ENCODE results near the gene NAA10. TPM values are rescaled to one million over a fixed set of nuclear protein-coding genes. Genes with fewer than 3 reads are reported as not detected.
A peak's percentile ranks its signal among the peaks of the same experiment; 100 is the strongest.

Gene NAA10
- total RNA-seq, 3 donors from 2014 or later: 57.7 to 81.0 (median 79.2) TPM

- no peaks in the 10 kb centered on the region for H3K36me3 ChIP-seq
- DNase-seq (ENCODE audit: low spot score in 2 of 2): no peak
- TF ChIP-seq, protein P1, sequence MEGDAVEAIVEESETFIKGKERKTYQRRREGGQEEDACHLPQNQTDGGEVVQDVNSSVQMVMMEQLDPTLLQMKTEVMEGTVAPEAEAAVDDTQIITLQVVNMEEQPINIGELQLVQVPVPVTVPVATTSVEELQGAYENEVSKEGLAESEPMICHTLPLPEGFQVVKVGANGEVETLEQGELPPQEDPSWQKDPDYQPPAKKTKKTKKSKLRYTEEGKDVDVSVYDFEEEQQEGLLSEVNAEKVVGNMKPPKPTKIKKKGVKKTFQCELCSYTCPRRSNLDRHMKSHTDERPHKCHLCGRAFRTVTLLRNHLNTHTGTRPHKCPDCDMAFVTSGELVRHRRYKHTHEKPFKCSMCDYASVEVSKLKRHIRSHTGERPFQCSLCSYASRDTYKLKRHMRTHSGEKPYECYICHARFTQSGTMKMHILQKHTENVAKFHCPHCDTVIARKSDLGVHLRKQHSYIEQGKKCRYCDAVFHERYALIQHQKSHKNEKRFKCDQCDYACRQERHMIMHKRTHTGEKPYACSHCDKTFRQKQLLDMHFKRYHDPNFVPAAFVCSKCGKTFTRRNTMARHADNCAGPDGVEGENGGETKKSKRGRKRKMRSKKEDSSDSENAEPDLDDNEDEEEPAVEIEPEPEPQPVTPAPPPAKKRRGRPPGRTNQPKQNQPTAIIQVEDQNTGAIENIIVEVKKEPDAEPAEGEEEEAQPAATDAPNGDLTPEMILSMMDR (IDR thresholded peaks at IDR 0.05): no peak
- H3K27ac ChIP-seq: peak within 1 kb of the TSS in 1 of 2 donors; percentile 48
- no peaks in the 10 kb centered on the region for H3K4me1 ChIP-seq
- intact Hi-C loops (cut with DNase I; ENCODE audit: low total_unique reads): no loop called here
- H3K27me3 ChIP-seq: peaks cover 0 to 52% of the 10 kb centered on the region in 2 donors
- H3K9me3 ChIP-seq: no peaks in the 10 kb centered on the region
- peak within 1 kb of the TSS; percentile 29 to 51 (median 43) for H3K4me3 ChIP-seq
Measured at GRCh38 chrX:153944140-153944799, 9.4 kb upstream of the NAA10 start, which contains the start of gene RENBP. Gene RENBP (minus strand): TSS chrX:153944643. CDS start chrX:153944610, 33 bp downstream.

GRCh38 chrX:153941336-153942252, 6.8 kb upstream of the NAA10 start:
- Histone ChIP-seq H3K9me3 (no peaks in the 10 kb centered on the region), H3K27ac (peak overlapping the region in 1 of 2 donors; percentile 25), H3K36me3 (no peaks in the 10 kb centered on the region), H3K4me3 (peak overlapping the region in 2 of 3 donors; percentile 9 to 28), H3K4me1 (no peaks in the 10 kb centered on the region), H3K27me3 (peaks cover 0 to 45% of the 10 kb centered on the region in 2 donors)
- intact Hi-C loops (cut with DNase I; ENCODE audit: low total_unique reads): no loop called here
- no peak for DNase-seq (ENCODE audit: low spot score in 2 of 2)
- TF ChIP-seq POLR2AphosphoS5 (IDR thresholded peaks at IDR 0.05) (no peak), POLR2A (IDR thresholded peaks at IDR 0.05) (no peak)
- TF ChIP-seq, protein P1 (IDR thresholded peaks at IDR 0.05): no peak

- Histone ChIP-seq H3K9me3 (no peaks in the 10 kb centered on the region), H3K27me3 (peaks cover 0 to 37% of the 10 kb centered on the region in 2 donors), H3K4me1 (no peaks in the 10 kb centered on the region), H3K36me3 (no peaks in the 10 kb centered on the region), H3K4me3 (no peak overlapping the region), H3K27ac (no peak overlapping the region)
- DNase-seq (ENCODE audit: low spot score in 2 of 2): no peak
- TF ChIP-seq, protein P1 (IDR thresholded peaks at IDR 0.05): no peak
- TF ChIP-seq POLR2AphosphoS5 (IDR thresholded peaks at IDR 0.05) (no peak), POLR2A (IDR thresholded peaks at IDR 0.05) (no peak)
- intact Hi-C loops (cut with DNase I; ENCODE audit: low total_unique reads): no loop called here
Measured at GRCh38 chrX:153939573-153939972, 4.7 kb upstream of the NAA10 start.

- no peak for TF ChIP-seq POLR2AphosphoS5 (IDR thresholded peaks at IDR 0.05)
- no peak for TF ChIP-seq POLR2A (IDR thresholded peaks at IDR 0.05)
- TF ChIP-seq, protein P1 (IDR thresholded peaks at IDR 0.05): peak in 1 of 3 donors; percentile 20
- intact Hi-C loops (cut with DNase I; ENCODE audit: low total_unique reads): no loop called here
- no peak for DNase-seq (ENCODE audit: low spot score in 2 of 2)
Measured at GRCh38 chrX:153938226-153938786, 3.5 kb upstream of the NAA10 start.

More at GRCh38 chrX:153938226-153938786, 3.5 kb upstream of the NAA10 start:
- no peaks in the 10 kb centered on the region for H3K4me1 ChIP-seq
- H3K36me3 ChIP-seq: no peaks in the 10 kb centered on the region
- no peak overlapping the region for H3K4me3 ChIP-seq
- no peaks in the 10 kb centered on the region for H3K9me3 ChIP-seq
- H3K27me3 ChIP-seq: peaks cover 0 to 35% of the 10 kb centered on the region in 2 donors
- H3K27ac ChIP-seq: no peak overlapping the region

Data from breast epithelium (tissue), 4 donors.